Hepatocyte (in vitro differentiated cells): ENCODE measurements around the gene TACR2. TPM values are rescaled to one million over a fixed set of nuclear protein-coding genes. Genes with fewer than 3 reads are reported as not detected.

Experiments
- DNase-seq: peaks from one replicate; pipeline ENCODE4 v3.0.0-alpha.2; 2016; ENCODE audit warnings: low spot score
- H2AFZ ChIP-seq: fragments of 200-600 bp; sonication (generic); 2 replicates; pipeline ENCODE4 v1.6.0; 2016; ENCODE audit warnings: antibody characterized with exemption, mild to moderate bottlenecking
- H3K27ac ChIP-seq: fragments of 200-600 bp; sonication (generic); 2 replicates; pipeline ENCODE4 v1.5.1; 2016; ENCODE audit warnings: mild to moderate bottlenecking
- H3K27me3 ChIP-seq: fragments of 200-600 bp; sonication (generic); 2 replicates; pipeline ENCODE4 v1.6.1; 2016
- H3K36me3 ChIP-seq: fragments of 200-600 bp; sonication (generic); replicated peaks from 2 replicates; pipeline ENCODE4 v1.5.1; 2016; ENCODE audit warnings: low read depth; ENCODE audit not compliant: insufficient read depth
- H3K4me1 ChIP-seq: fragments of 200-600 bp; sonication (generic); 2 replicates; pipeline ENCODE4 v1.5.1; 2016; ENCODE audit warnings: mild to moderate bottlenecking, moderate library complexity; ENCODE audit not compliant: insufficient read depth
- H3K4me2 ChIP-seq: fragments of 200-600 bp; sonication (generic); 2 replicates; pipeline ENCODE4 v1.6.0; 2016
- H3K4me3 ChIP-seq: fragments of 200-600 bp; sonication (generic); 2 replicates; pipeline ENCODE4 v1.5.1; 2016; ENCODE audit warnings: mild to moderate bottlenecking
- H3K79me2 ChIP-seq: fragments of 200-600 bp; sonication (generic); 2 replicates; pipeline ENCODE4 v1.6.0; 2017; ENCODE audit warnings: mild to moderate bottlenecking
- H3K9me2 ChIP-seq: fragments of 200-600 bp; sonication (generic); replicated peaks from 2 replicates; pipeline ENCODE4 v1.6.0; 2017; ENCODE audit warnings: mild to moderate bottlenecking; ENCODE audit not compliant: insufficient read depth
- H3K9me3 ChIP-seq: fragments of 200-600 bp; sonication (generic); 2 replicates; pipeline ENCODE4 v1.5.1; 2016; ENCODE audit warnings: low read depth, mild to moderate bottlenecking
- H4K20me1 ChIP-seq: fragments of 200-600 bp; sonication (generic); 2 replicates; pipeline ENCODE4 v1.6.0; 2016; ENCODE audit warnings: mild to moderate bottlenecking; ENCODE audit not compliant: insufficient read depth, poor library complexity, severe bottlenecking
- EZH2 ChIP-seq: fragments of 200-600 bp; sonication (generic); IDR thresholded peaks from 2 replicates; pipeline ENCODE4 v1.6.1; 2016; ENCODE audit warnings: antibody characterized with exemption, mild to moderate bottlenecking, borderline replicate concordance
- EZH2phosphoT487 ChIP-seq: fragments of 200-600 bp; sonication (generic); IDR thresholded peaks from one replicate; pipeline ENCODE4 v1.6.1; 2018; ENCODE audit warnings: antibody characterized with exemption, mild to moderate bottlenecking, low read depth, moderate library complexity; ENCODE audit not compliant: unreplicated experiment, severe bottlenecking
- WGBS: methylation state at CpG from one replicate; pipeline ENCODE4 v1.1.6; 2016; ENCODE audit warnings: low lambda C conversion rate; ENCODE audit errors: missing lambda C conversion rate; 5-methylcytosine and 5-hydroxymethylcytosine counted together
- polyA plus RNA-seq: library from polyadenylated mRNA; unstranded; fragments of >200 nt; fragmentation: Nextera tagmentation; extraction: Ambion mirVana; gene quantifications from 2 replicates; pipeline ENCODE4 v1.2.1, GENCODE V29; 2016
- total RNA-seq: library from RNA; depleted of rRNA; stranded (reverse); fragments of >200 nt; gene quantifications from 2 replicates; pipeline ENCODE4 v1.2.3, GENCODE V29; 2014
- TF ChIP-seq, protein P1 (sequence below): fragments of 200-600 bp; sonication (generic); IDR thresholded peaks from 2 replicates; pipeline ENCODE4 v1.5.1; 2016; ENCODE audit warnings: antibody characterized with exemption, mild to moderate bottlenecking; ENCODE audit not compliant: poor library complexity

Gene TACR2
- total and polyA plus RNA-seq, 2 experiments from 2014 or later: 0.07 TPM; not detected in 1

- Histone ChIP-seq H3K4me1 (no peaks in the 10 kb centered on the region), H3K9me2 (no peaks in the 10 kb centered on the region), H4K20me1 (no peaks in the 10 kb centered on the region), H3K4me2 (no peak overlapping the region), H3K27me3 (no peaks in the 10 kb centered on the region), H3K9me3 (no peaks in the 10 kb centered on the region), H3K27ac (no peak overlapping the region), H3K4me3 (no peak overlapping the region), H3K36me3 (no peaks in the 10 kb centered on the region), H3K79me2 (peaks cover 3% of the 10 kb centered on the region), H2AFZ (no peak overlapping the region)
- WGBS: 91% methylated on average over 8 of the region's 8 CpGs
- no peak for DNase-seq
- TF ChIP-seq EZH2 (no peak), EZH2phosphoT487 (no peak)
- TF ChIP-seq, protein P1, sequence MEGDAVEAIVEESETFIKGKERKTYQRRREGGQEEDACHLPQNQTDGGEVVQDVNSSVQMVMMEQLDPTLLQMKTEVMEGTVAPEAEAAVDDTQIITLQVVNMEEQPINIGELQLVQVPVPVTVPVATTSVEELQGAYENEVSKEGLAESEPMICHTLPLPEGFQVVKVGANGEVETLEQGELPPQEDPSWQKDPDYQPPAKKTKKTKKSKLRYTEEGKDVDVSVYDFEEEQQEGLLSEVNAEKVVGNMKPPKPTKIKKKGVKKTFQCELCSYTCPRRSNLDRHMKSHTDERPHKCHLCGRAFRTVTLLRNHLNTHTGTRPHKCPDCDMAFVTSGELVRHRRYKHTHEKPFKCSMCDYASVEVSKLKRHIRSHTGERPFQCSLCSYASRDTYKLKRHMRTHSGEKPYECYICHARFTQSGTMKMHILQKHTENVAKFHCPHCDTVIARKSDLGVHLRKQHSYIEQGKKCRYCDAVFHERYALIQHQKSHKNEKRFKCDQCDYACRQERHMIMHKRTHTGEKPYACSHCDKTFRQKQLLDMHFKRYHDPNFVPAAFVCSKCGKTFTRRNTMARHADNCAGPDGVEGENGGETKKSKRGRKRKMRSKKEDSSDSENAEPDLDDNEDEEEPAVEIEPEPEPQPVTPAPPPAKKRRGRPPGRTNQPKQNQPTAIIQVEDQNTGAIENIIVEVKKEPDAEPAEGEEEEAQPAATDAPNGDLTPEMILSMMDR: no peak
Measured at GRCh38 chr10:69353977-69354635, 62.6 kb downstream of the TACR2 start.

Other genes starting within 250 kb of the TACR2 start
- 25.2 and 27.6 TPM in 2 replicates for gene SUPV3L1, start 236.7 kb downstream of the TACR2 start, total RNA-seq
- 25.9 and 27.9 TPM in 2 replicates for gene SUPV3L1, start 236.7 kb downstream of the TACR2 start, polyA plus RNA-seq
- gene HKDC1, start 196.6 kb downstream of the TACR2 start, total RNA-seq: 27.7 and 27.9 TPM in 2 replicates
- gene HKDC1, start 196.6 kb downstream of the TACR2 start, polyA plus RNA-seq: 19.5 and 23.6 TPM in 2 replicates
- gene HK1, start 138.4 kb downstream of the TACR2 start, total RNA-seq: 24.3 and 31.1 TPM in 2 replicates
- 42.5 and 55.4 TPM in 2 replicates for gene HK1, start 138.4 kb downstream of the TACR2 start, polyA plus RNA-seq
- 25.8 and 29.0 TPM in 2 replicates for gene TSPAN15, start 34.5 kb upstream of the TACR2 start, total RNA-seq
- gene TSPAN15, start 34.5 kb upstream of the TACR2 start, polyA plus RNA-seq: 58.5 and 66.4 TPM in 2 replicates
- gene NEUROG3, start 156.5 kb upstream of the TACR2 start, total RNA-seq: not detected in 2 replicates
- 0.87 and 1.2 TPM in 2 replicates for gene NEUROG3, start 156.5 kb upstream of the TACR2 start, polyA plus RNA-seq
- gene FAM241B, start 213.3 kb upstream of the TACR2 start, total RNA-seq: 3.7 TPM in 2 replicates
- 13.7 and 14.7 TPM in 2 replicates for gene FAM241B, start 213.3 kb upstream of the TACR2 start, polyA plus RNA-seq